Calu3 (cell line): Measurements from ENCODE around the gene METTL22. TPM values are rescaled to one million over a fixed set of nuclear protein-coding genes. Genes with fewer than 3 reads are reported as not detected.

Experiments used
- BruUV-seq: library from RNA; stranded (reverse); fragments of 400-500 nt; replicated peaks from 2 replicates; lab custom pipeline; 2021; lab: Mats Ljungman, UMichigan
- CTCF ChIA-PET: fragments of 300-600 bp; sonication (Branson Sonifier 250); formaldehyde crosslinking; loops from one replicate; lab custom pipeline; 2022; ENCODE audit warnings: antibody characterized with exemption; lab: Charles Lee
- DNase-seq: peaks from one replicate; pipeline ENCODE4 v3.0.0; 2022
- H3K27ac Mint-ChIP-seq: one replicate; pipeline ENCODE4 v1.8.0; 2022; ENCODE audit warnings: mixed read lengths; ENCODE audit not compliant: unreplicated experiment
- H3K27me3 Mint-ChIP-seq: one replicate; pipeline ENCODE4 v1.8.0; 2022; ENCODE audit warnings: mixed read lengths; ENCODE audit not compliant: unreplicated experiment
- H3K36me3 Mint-ChIP-seq: one replicate; pipeline ENCODE4 v1.8.0; 2022; ENCODE audit warnings: mild to moderate bottlenecking, moderate library complexity, mixed read lengths; ENCODE audit not compliant: insufficient read depth, unreplicated experiment
- H3K4me1 Mint-ChIP-seq: one replicate; pipeline ENCODE4 v1.8.0; 2022; ENCODE audit warnings: mild to moderate bottlenecking, low read depth, mixed read lengths; ENCODE audit not compliant: unreplicated experiment
- H3K4me3 Mint-ChIP-seq: one replicate; pipeline ENCODE4 v1.8.0; 2022; ENCODE audit warnings: mild to moderate bottlenecking, low read depth, moderate library complexity, mixed read lengths; ENCODE audit not compliant: unreplicated experiment
- H3K9me3 Mint-ChIP-seq: one replicate; pipeline ENCODE4 v1.8.0; 2022; ENCODE audit warnings: low read depth, mixed read lengths; ENCODE audit not compliant: unreplicated experiment
- CTCF ChIP-seq: fragments of 200-600 bp; IDR thresholded peaks from one replicate; pipeline ENCODE4 v1.8.0; 2022; ENCODE audit warnings: antibody characterized with exemption; ENCODE audit not compliant: unreplicated experiment
- intact Hi-C: fragments of 100-400 bp; cut with micrococcal nuclease; formaldehyde crosslinking; loops from one replicate; pipeline ENCODE4 v1.10.0; 2022; ENCODE audit not compliant: unreplicated experiment
- total RNA-seq: library from RNA; stranded (reverse); gene quantifications from 2 replicates; pipeline ENCODE4 v1.2.3, GENCODE V29; 2022

The METTL22 gene
- total RNA-seq, 1 experiment from 2014 or later: 71.7 TPM

- H3K27ac Mint-ChIP-seq: no peak overlapping the region
- DNase-seq: no peak
- H3K4me1 Mint-ChIP-seq: no peaks in the 10 kb centered on the region
- no peaks in the 10 kb centered on the region for H3K27me3 Mint-ChIP-seq
- CTCF ChIA-PET: no interaction called here
- no peak for TF ChIP-seq CTCF
- no TSS peak for BruUV-seq
- peaks cover 45% of the 10 kb centered on the region for H3K36me3 Mint-ChIP-seq
- no peak overlapping the region for H3K4me3 Mint-ChIP-seq
- H3K9me3 Mint-ChIP-seq: no peaks in the 10 kb centered on the region
- intact Hi-C loops: no loop called here
Measured at GRCh38 chr16:8632675-8633182, 11.2 kb downstream of the METTL22 start.

- BruUV-seq: no TSS peak
- DNase-seq: peak; percentile 11
- Mint-ChIP-seq H3K27ac (no peak overlapping the region), H3K4me3 (no peak overlapping the region), H3K9me3 (no peaks in the 10 kb centered on the region), H3K36me3 (peaks cover 47% of the 10 kb centered on the region), H3K4me1 (no peaks in the 10 kb centered on the region), H3K27me3 (no peaks in the 10 kb centered on the region)
- CTCF ChIA-PET: interaction anchor here (0.5 to 1.5 kb wide), 3 partner anchors 13 to 68 kb away, joined by 3 to 4 read pairs (median 3); partner anchors contain the start of gene METTL22
- peak; percentile 35 for TF ChIP-seq CTCF
- intact Hi-C loops: no loop called here
Measured at GRCh38 chr16:8634991-8635736, 13.7 kb downstream of the METTL22 start.

- Mint-ChIP-seq H3K4me3 (no peak overlapping the region), H3K9me3 (no peaks in the 10 kb centered on the region), H3K4me1 (no peaks in the 10 kb centered on the region), H3K27me3 (no peaks in the 10 kb centered on the region), H3K36me3 (peaks cover 57% of the 10 kb centered on the region), H3K27ac (no peak overlapping the region)
- CTCF ChIA-PET: no interaction called here
- no peak for DNase-seq
- TF ChIP-seq CTCF: no peak
- intact Hi-C loops: no loop called here
- no TSS peak for BruUV-seq
Measured at GRCh38 chr16:8639694-8640093, 18.2 kb downstream of the METTL22 start.

GRCh38 chr16:8641671-8642070 lies 20.2 kb downstream of the METTL22 start:
- Mint-ChIP-seq H3K36me3 (peaks cover 53% of the 10 kb centered on the region), H3K27ac (no peak overlapping the region), H3K27me3 (no peaks in the 10 kb centered on the region), H3K9me3 (no peaks in the 10 kb centered on the region), H3K4me1 (no peaks in the 10 kb centered on the region), H3K4me3 (no peak overlapping the region)
- BruUV-seq: no TSS peak
- DNase-seq: no peak
- intact Hi-C loops: no loop called here
- no peak for TF ChIP-seq CTCF
- CTCF ChIA-PET: no interaction called here
